LNCaP clone FGC (cell line): ENCODE results near the gene PEX11A.

Source experiments
- DNase-seq: peaks from one replicate; pipeline ENCODE4 v3.0.0-alpha.2; 2011; ENCODE audit warnings: low read depth
- H3K4me3 ChIP-seq: 2 replicates; pipeline ENCODE4 v1.5.1; 2011; ENCODE audit warnings: mild to moderate bottlenecking, low read depth, low read length, control low read depth
- TF ChIP-seq, protein P1 (sequence below): IDR thresholded peaks from 2 replicates; pipeline ENCODE4 v1.5.1; 2012; ENCODE audit warnings: mild to moderate bottlenecking; ENCODE audit not compliant: control insufficient read depth, insufficient read depth; ENCODE audit errors: extremely low read depth

PEX11A gene

DNA sequence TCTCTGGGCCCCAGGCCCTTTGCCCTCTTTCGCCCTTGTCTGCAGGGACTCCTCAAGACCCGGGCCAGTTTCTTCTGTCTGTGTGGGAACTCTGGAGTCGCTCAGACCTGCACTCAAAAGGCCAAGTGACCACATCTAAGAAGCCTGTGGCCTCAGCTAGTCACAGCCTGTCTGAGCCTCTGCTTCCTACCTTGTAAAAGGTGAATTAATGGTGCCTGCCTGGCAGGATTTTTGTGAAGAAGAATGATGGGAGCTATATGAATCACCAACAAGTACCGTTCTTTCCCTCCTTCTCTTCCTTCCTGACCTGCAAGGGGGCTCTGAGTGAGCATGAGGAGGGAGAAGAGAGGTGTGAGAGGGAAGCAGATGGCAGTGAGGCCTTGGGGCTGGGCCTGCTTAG lies 18.9 kb downstream of the PEX11A start:
- no peak for DNase-seq
- no peak overlapping the region for H3K4me3 ChIP-seq
- TF ChIP-seq, protein P1, sequence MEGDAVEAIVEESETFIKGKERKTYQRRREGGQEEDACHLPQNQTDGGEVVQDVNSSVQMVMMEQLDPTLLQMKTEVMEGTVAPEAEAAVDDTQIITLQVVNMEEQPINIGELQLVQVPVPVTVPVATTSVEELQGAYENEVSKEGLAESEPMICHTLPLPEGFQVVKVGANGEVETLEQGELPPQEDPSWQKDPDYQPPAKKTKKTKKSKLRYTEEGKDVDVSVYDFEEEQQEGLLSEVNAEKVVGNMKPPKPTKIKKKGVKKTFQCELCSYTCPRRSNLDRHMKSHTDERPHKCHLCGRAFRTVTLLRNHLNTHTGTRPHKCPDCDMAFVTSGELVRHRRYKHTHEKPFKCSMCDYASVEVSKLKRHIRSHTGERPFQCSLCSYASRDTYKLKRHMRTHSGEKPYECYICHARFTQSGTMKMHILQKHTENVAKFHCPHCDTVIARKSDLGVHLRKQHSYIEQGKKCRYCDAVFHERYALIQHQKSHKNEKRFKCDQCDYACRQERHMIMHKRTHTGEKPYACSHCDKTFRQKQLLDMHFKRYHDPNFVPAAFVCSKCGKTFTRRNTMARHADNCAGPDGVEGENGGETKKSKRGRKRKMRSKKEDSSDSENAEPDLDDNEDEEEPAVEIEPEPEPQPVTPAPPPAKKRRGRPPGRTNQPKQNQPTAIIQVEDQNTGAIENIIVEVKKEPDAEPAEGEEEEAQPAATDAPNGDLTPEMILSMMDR, result no peak

DNA sequence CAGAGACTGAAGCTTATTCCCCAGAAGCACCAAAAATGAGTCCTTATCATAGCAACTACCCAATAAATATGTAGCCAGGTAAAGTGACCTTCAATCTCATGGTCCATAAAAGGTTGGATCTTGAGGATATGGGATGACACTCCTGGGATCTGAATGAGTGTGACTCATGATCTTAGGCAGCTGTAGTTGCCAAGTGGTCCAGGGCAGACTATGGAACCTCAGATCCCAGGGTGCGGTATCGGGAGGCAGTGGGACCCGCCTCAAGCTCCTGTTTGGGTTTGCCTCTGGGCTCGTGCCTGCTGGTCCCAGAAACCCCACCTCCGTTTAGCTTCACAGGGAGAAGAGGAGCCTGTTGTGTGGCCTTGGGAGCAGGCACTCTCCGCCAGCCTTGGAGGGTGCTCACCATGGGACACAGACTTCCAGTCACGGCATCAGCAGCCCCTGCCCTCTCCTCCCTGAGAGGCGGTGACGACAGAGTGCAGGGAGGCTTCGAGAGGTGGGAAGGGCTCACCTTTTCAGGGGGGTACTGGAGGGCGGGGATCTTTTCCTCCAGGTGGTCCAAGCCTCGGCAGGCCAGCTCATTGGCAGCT lies 19.5 kb downstream of the PEX11A start:
- TF ChIP-seq, protein P1, result no peak
- DNase-seq, result no peak
- no peak overlapping the region for H3K4me3 ChIP-seq

DNA sequence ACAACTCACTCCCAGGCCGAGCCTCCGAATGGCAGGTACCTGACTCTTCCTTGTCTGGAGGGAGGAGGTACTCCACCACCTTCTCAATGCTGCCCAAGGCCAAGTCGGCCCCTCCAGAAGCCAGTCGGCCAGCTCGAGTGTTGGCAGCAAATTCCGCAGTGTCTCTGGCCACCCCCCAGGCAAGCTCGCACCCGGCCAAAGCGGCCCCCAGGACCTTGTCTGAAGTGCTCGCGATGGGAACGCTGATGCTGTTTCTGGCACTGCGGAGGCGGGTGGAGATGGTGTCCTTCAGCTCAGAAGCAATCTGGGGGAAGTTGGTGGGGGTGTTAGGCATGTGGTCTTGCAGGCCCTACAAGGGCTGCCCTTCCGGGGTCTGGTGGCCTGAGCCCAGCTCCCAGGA lies 20.6 kb downstream of the PEX11A start:
- no peak for DNase-seq
- TF ChIP-seq, protein P1, result no peak
- H3K4me3 ChIP-seq, result no peak overlapping the region

DNA sequence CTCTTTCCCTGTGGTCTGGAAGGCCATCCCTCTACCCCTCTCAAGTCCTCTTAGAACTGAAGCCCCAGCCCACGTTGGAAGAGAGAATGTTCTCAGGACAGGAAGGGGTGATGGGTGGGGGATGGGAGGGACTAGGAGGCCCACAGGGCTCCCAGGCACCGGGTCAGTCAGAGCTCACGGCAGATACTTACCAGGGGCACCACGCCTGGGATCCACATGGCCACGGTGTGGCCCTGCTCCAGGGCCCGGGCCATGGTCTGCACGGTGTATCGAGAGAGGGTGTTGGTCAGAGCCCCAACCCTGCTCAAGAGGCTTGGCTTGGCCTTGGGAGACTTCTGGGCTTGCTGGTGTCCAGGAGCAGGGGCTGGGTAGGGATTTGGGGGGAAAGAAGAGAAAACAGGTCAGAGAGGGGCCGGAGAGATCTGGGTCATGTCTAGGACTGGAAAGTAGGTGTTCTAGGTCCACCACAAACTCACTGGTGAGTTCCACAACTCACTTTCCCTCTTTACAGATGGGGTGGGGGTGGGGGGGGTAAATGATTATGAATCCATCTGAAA lies 21.2 kb downstream of the PEX11A start:
- TF ChIP-seq, protein P1, result no peak
- DNase-seq, result no peak

DNA sequence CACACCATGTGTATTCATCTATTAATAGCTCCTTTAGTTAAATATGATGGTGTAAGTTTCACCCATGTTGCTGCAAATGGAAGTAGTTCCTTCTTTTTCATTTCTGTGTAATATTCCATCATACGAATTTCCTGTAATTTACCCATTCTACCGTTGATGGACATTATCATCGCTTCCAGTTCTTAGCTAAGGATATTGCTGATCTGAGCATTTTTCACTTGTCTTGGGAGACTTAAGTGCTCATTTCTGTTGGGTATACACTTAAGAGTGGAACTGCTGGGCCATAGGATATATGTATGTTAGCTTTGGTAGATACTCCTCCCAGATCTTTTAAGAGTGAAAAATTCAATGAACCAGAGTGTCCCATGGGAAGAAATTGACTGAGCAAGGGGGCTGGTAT lies 22.4 kb downstream of the PEX11A start:
- H3K4me3 ChIP-seq, result no peak overlapping the region
- DNase-seq, result no peak
- TF ChIP-seq, protein P1, result no peak

More for the DNA sequence above, 21.2 kb downstream of the PEX11A start:
- no peak overlapping the region for H3K4me3 ChIP-seq

DNA sequence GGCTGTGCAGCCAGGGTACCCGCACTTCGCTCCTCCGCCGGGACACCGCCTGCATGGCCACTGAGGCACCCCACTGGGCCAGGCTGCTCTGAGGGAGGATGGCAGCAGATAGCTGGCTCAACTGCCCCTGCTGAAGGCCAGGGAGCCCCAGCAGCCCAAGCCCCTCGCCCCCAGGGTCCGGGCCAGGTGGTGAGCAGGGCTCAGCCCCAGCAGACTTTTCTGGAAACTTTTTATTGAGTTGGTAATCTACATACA lies 22.9 kb downstream of the PEX11A start:
- TF ChIP-seq, protein P1, result no peak
- H3K4me3 ChIP-seq, result no peak overlapping the region
- DNase-seq, result no peak
